BJ (cell line): Measurements from ENCODE around the gene CFTR. TPM values are rescaled to one million over a fixed set of nuclear protein-coding genes. Genes with fewer than 3 reads are reported as not detected.

Experiments
- CTCF ChIA-PET: fragments of 350-600 bp; formaldehyde crosslinking; extraction: SDS; loops from one replicate; lab custom pipeline; 2021; ENCODE audit warnings: antibody characterized with exemption, inconsistent platforms; lab: Yijun Ruan, JAX
- POLR2A ChIA-PET: fragments of 300-600 bp; sonication (Branson Sonifier 250); formaldehyde crosslinking; extraction: SDS; loops from one replicate; lab custom pipeline; 2021; ENCODE audit warnings: antibody characterized with exemption; lab: Charles Lee
- DNase-seq: peaks from one replicate; pipeline ENCODE4 v3.0.0-alpha.2; 2011; ENCODE audit warnings: low read depth
- H3K27me3 ChIP-seq: 2 replicates; pipeline ENCODE4 v1.6.0; 2011; ENCODE audit warnings: low read length; ENCODE audit not compliant: control insufficient read depth, insufficient read depth
- H3K36me3 ChIP-seq: 2 replicates; pipeline ENCODE4 v1.5.1; 2011; ENCODE audit warnings: low read length; ENCODE audit not compliant: control insufficient read depth, insufficient read depth
- H3K4me3 ChIP-seq: 2 replicates; pipeline ENCODE4 v1.5.1; 2011; ENCODE audit warnings: low read depth, mild to moderate bottlenecking, control low read depth, low read length
- CTCF ChIP-seq: IDR thresholded peaks from 2 replicates; pipeline ENCODE4 v1.5.1; 2011; ENCODE audit warnings: low read depth, mild to moderate bottlenecking, control low read depth, inconsistent platforms, low read length, moderate library complexity; ENCODE audit not compliant: insufficient read depth
- polyA plus RNA-seq: library from polyadenylated mRNA; depleted of rRNA; stranded (reverse); fragments of >200 nt; gene quantifications from 2 replicates; pipeline ENCODE4 v1.2.3, GENCODE V29; 2011

The CFTR gene
- polyA plus RNA-seq, 1 experiment, result not detected

- Histone ChIP-seq H3K27me3 (no peaks in the 10 kb centered on the region), H3K4me3 (no peak overlapping the region), H3K36me3 (no peaks in the 10 kb centered on the region)
- ChIA-PET POLR2A (interaction anchor here (0.5 kb wide), 1 partner anchor 9 kb away, joined by 4 read pairs; no protein-coding TSS in a partner anchor), CTCF (interaction anchor here (1.4 kb wide), 1 partner anchor 207 kb away, joined by 6 read pairs; no protein-coding TSS in a partner anchor)
- no peak for DNase-seq
- no peak for TF ChIP-seq CTCF
Observed at GRCh38 chr7:117666689-117667088, 186.9 kb downstream of the CFTR start.

DNA sequence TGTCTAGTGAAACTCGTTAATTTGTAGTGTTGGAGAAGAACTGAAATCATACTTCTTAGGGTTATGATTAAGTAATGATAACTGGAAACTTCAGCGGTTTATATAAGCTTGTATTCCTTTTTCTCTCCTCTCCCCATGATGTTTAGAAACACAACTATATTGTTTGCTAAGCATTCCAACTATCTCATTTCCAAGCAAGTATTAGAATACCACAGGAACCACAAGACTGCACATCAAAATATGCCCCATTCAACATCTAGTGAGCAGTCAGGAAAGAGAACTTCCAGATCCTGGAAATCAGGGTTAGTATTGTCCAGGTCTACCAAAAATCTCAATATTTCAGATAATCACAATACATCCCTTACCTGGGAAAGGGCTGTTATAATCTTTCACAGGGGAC, 187.6 kb downstream of the CFTR start:
- H3K36me3 ChIP-seq, result no peaks in the 10 kb centered on the region
- TF ChIP-seq CTCF, result no peak
- H3K4me3 ChIP-seq, result no peak overlapping the region
- CTCF ChIA-PET, result interaction anchor here (1.4 kb wide), 1 partner anchor 208 kb away, joined by 6 read pairs; no protein-coding TSS in a partner anchor
- no peaks in the 10 kb centered on the region for H3K27me3 ChIP-seq
- POLR2A ChIA-PET, result no interaction called here
- no peak for DNase-seq

DNA sequence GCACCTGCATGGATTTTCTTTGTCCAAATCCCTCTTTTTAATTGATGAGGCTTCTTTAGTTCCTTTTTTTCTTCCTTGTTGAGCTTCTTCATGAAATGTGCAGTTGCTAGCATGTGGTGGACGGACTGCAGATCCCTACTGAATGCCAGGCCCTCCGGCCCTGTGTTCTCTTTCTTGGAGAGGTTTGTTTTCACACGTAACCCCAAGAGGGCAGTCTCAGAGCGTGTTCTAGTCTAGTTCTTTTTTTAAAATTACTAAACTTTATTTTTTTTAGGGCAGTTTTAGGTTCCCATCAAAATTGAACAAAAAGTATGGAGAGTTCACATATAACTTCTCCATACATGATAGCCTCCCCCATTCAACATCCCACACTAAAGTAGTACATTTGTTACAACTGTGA, 190.0 kb downstream of the CFTR start:
- DNase-seq, result no peak
- CTCF ChIA-PET, result interaction anchor here (0.6 to 0.9 kb wide), 3 partner anchors 45 to 231 kb away, joined by 3 read pairs; no protein-coding TSS in a partner anchor
- 0 out of 2 replicates have a peak, but pooled peaks have one; percentile 3 for TF ChIP-seq CTCF
- POLR2A ChIA-PET, result no interaction called here
- Histone ChIP-seq H3K4me3 (no peak overlapping the region), H3K27me3 (no peaks in the 10 kb centered on the region), H3K36me3 (no peaks in the 10 kb centered on the region)

GRCh38 chr7:117672453-117672852, 192.6 kb downstream of the CFTR start:
- no peak for DNase-seq
- Histone ChIP-seq H3K36me3 (no peaks in the 10 kb centered on the region), H3K27me3 (peaks cover 2% of the 10 kb centered on the region; the same call in 1 of the 2 replicates), H3K4me3 (no peak overlapping the region)
- POLR2A ChIA-PET, result no interaction called here
- CTCF ChIA-PET, result interaction anchor here (0.7 to 1.1 kb wide), 2 partner anchors 99 to 113 kb away, joined by 3 to 5 read pairs; no protein-coding TSS in a partner anchor
- TF ChIP-seq CTCF, result no peak

- H3K27me3 ChIP-seq, result peaks cover 2% of the 10 kb centered on the region; the same call in 1 of the 2 replicates
- H3K36me3 ChIP-seq, result no peaks in the 10 kb centered on the region
- ChIA-PET CTCF (interaction anchor here (0.7 to 1.1 kb wide), 6 partner anchors 9 to 215 kb away, joined by 3 to 7 read pairs (median 5); no protein-coding TSS in a partner anchor), POLR2A (no interaction called here)
- DNase-seq, result no peak
- no peak overlapping the region for H3K4me3 ChIP-seq
- TF ChIP-seq CTCF, result no peak
Observed at GRCh38 chr7:117673367-117673766, 193.5 kb downstream of the CFTR start.
